ENCODE data around the gene PRG2.

PRG2 gene

GRCh38 chr11:57375490-57375889 is 15.0 kb downstream of the PRG2 start:
- DNase-seq (ENCODE audit: low read depth), result no peak
- no peak overlapping the region for H3K4me3 ChIP-seq (ENCODE audit: low read depth, low read length)
- TF ChIP-seq MAX (IDR thresholded peaks at IDR 0.05; ENCODE audit: low read depth, low read length) (no peak), MYC (IDR thresholded peaks at IDR 0.05; ENCODE audit: low read depth, low read length) (no peak), CTCF (IDR thresholded peaks at IDR 0.05; ENCODE audit: low read depth, low read length) (no peak), POLR2A (IDR thresholded peaks at IDR 0.05; ENCODE audit: extremely low read depth, insufficient read length) (no peak)

- no peak for DNase-seq (ENCODE audit: low read depth)
- no peak overlapping the region for H3K4me3 ChIP-seq (ENCODE audit: low read depth, low read length)
- TF ChIP-seq MAX (IDR thresholded peaks at IDR 0.05; ENCODE audit: low read depth, low read length) (no peak), MYC (IDR thresholded peaks at IDR 0.05; ENCODE audit: low read depth, low read length) (no peak), CTCF (IDR thresholded peaks at IDR 0.05; ENCODE audit: low read depth, low read length) (no peak), POLR2A (IDR thresholded peaks at IDR 0.05; ENCODE audit: extremely low read depth, insufficient read length) (no peak)
Measured at GRCh38 chr11:57374966-57375365, 15.5 kb downstream of the PRG2 start.

- no peak for TF ChIP-seq CTCF (IDR thresholded peaks at IDR 0.05; ENCODE audit: low read depth, low read length)
- no peak for TF ChIP-seq MYC (IDR thresholded peaks at IDR 0.05; ENCODE audit: low read depth, low read length)
- TF ChIP-seq MAX (IDR thresholded peaks at IDR 0.05; ENCODE audit: low read depth, low read length), result no peak
- no peak overlapping the region for H3K4me3 ChIP-seq (ENCODE audit: low read depth, low read length)
- DNase-seq (ENCODE audit: low read depth), result no peak
Measured at GRCh38 chr11:57373146-57373545, 17.3 kb downstream of the PRG2 start.

GRCh38 chr11:57370941-57371340 is 19.5 kb downstream of the PRG2 start:
- TF ChIP-seq MYC (IDR thresholded peaks at IDR 0.05; ENCODE audit: low read depth, low read length), result no peak
- DNase-seq (ENCODE audit: low read depth), result no peak

GRCh38 chr11:57370251-57370650 is 20.2 kb downstream of the PRG2 start:
- DNase-seq (ENCODE audit: low read depth), result no peak
- TF ChIP-seq POLR2A (IDR thresholded peaks at IDR 0.05; ENCODE audit: extremely low read depth, insufficient read length) (no peak), MYC (IDR thresholded peaks at IDR 0.05; ENCODE audit: low read depth, low read length) (no peak), MAX (IDR thresholded peaks at IDR 0.05; ENCODE audit: low read depth, low read length) (no peak), CTCF (IDR thresholded peaks at IDR 0.05; ENCODE audit: low read depth, low read length) (no peak)
- H3K4me3 ChIP-seq (ENCODE audit: low read depth, low read length), result no peak overlapping the region

More at GRCh38 chr11:57370941-57371340, 19.5 kb downstream of the PRG2 start:
- no peak overlapping the region for H3K4me3 ChIP-seq (ENCODE audit: low read depth, low read length)

GRCh38 chr11:57368845-57369232 is 21.6 kb downstream of the PRG2 start:
- DNase-seq (ENCODE audit: low read depth), result no peak
- TF ChIP-seq MYC (IDR thresholded peaks at IDR 0.05; ENCODE audit: low read depth, low read length), result no peak
- TF ChIP-seq POLR2A (IDR thresholded peaks at IDR 0.05; ENCODE audit: extremely low read depth, insufficient read length), result no peak
- TF ChIP-seq CTCF (IDR thresholded peaks at IDR 0.05; ENCODE audit: low read depth, low read length), result no peak
- TF ChIP-seq MAX (IDR thresholded peaks at IDR 0.05; ENCODE audit: low read depth, low read length), result no peak

More at GRCh38 chr11:57368845-57369232, 21.6 kb downstream of the PRG2 start:
- no peak overlapping the region for H3K4me3 ChIP-seq (ENCODE audit: low read depth, low read length)

Measured in NB4 (cell line).